HG03103 (cell line): ENCODE data around the gene IGFALS.

Experiments
- ATAC-seq: cut with Tn5 transposase; IDR thresholded peaks from one replicate; pipeline ENCODE4 v1.9.1; 2021; ENCODE audit warnings: low read depth; ENCODE audit not compliant: unreplicated experiment

Gene IGFALS

GRCh38 chr16:1767116-1767994 is 26.1 kb downstream of the IGFALS start:
- no peak for ATAC-seq

DNA sequence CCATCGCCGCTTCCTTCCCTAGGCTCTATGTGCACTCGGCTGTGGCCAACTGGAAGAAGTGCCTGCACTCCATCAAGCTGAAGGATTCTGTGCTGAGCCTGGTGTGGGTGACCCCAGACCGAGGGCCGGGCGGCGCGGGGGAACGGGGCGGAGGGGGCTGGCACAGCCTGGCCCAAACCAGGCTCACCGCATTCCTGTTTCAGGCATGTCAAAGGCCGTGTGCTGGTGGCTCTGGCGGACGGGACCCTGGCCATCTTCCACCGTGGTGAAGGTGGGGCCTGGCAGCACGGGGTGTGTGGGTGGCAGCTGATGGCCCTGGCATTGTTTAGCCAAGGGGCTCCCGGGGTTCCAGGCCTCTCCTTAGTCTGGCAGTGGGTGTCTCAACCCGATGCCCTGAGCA is 26.8 kb downstream of the IGFALS start:
- no peak for ATAC-seq

GRCh38 chr16:1766231-1766630 is 27.3 kb downstream of the IGFALS start:
- no peak for ATAC-seq

DNA sequence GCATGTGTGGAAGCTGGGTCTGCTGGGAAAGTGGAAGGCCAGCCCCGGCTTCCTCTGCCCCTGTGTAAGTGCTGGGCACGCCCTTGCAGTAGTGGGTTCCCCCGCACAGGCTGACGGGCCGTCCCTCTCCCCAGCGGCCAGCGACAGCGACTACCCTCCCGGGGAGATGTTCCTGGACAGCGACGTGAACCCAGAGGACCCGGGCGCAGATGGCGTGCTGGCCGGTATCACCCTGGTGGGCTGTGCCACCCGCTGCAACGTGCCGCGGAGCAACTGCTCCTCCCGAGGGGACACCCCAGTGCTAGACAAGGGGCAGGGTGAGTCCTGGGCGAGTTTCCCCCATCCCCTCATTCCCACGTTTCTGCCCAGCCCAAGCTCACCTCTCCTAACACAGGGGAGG is 27.7 kb downstream of the IGFALS start:
- ATAC-seq = no peak

- ATAC-seq = no peak
These were observed 28.5 kb downstream of the IGFALS start for GRCh38 chr16:1764971-1765370.

- ATAC-seq = no peak
These were observed 29.7 kb downstream of the IGFALS start for GRCh38 chr16:1763521-1764511.

- no peak for ATAC-seq
These were observed 30.5 kb downstream of the IGFALS start for GRCh38 chr16:1762879-1763520.

- ATAC-seq = no peak
These were observed 31.2 kb downstream of the IGFALS start for GRCh38 chr16:1762196-1762878.

- no peak for ATAC-seq
These were observed 31.8 kb downstream of the IGFALS start for GRCh38 chr16:1761751-1762150.

GRCh38 chr16:1760911-1761310 is 32.6 kb downstream of the IGFALS start:
- no peak for ATAC-seq

- no peak for ATAC-seq
These were observed 34.0 kb downstream of the IGFALS start for GRCh38 chr16:1759511-1759910.

- no peak for ATAC-seq
These were observed 34.6 kb downstream of the IGFALS start for GRCh38 chr16:1758923-1759322.

GRCh38 chr16:1757714-1758461 is 35.6 kb downstream of the IGFALS start:
- no peak for ATAC-seq

GRCh38 chr16:1754204-1754603 is 39.3 kb downstream of the IGFALS start:
- ATAC-seq = no peak

DNA sequence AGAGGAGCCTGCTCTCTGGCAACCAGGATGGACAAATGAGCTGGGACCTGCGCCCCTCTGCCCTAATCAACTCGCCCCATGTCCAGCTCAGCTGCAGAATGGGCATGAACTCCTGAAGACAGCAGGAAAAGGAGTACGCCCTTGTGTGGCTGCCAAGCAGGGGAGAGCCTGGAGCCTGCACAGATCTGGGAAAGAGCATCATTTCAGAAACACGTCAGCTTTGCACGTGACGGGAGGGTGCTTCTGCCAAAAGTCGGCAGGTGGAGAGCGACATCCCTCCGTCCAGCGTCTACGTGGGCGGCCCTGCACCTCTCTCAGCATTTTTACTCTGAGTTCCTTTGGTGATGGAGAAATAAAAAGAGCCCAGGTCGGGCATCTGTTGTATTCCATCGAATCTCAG is 40.7 kb downstream of the IGFALS start:
- ATAC-seq = no peak

GRCh38 chr16:1751946-1752345 is 41.6 kb downstream of the IGFALS start:
- ATAC-seq = no peak

DNA sequence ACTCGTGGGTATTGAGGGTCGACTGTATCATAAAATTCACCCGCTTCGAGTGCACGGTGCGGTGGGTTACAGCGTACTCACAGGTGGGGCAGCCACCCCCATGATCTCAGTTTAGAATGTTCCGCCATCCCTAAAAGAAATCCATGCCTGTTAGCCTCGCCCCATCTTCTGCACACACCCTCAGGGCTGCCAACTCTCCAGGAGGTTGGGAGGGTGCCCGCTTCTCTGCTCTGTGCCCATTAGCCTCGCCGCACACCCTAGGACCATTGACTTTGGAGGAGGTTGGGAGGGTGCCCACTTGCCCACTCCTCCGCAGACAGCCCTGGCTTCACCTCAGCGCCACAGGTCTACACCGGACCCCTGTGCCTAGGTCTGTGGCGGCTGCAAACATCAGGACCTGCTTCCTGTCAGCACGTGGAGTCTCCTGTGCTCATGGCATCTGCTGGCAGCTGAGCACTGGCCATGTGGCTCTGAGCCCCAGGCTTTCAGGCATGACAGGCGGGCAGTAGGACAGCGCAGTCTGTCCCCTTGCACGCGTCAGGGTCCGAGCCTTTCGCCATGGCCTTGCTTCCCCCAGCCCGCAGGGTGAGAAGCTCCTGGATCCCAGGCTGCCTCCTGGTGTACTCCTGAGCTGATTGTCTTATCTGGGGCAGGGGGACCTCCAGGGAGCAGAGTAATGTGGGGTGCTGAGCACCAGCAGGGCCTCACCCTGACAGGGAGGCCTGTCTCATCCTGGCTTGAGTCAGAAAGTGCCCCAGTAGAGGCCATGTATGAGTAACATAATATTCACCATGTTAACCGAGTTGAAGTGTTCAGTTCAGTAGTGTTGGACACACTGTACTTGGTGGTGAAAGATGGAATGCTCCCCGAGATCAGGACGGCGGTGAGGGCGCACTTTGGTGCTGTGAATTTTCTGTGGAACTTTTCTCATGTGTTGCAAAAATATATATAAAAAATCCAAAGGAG is 44.1 kb downstream of the IGFALS start:
- ATAC-seq = no peak

DNA sequence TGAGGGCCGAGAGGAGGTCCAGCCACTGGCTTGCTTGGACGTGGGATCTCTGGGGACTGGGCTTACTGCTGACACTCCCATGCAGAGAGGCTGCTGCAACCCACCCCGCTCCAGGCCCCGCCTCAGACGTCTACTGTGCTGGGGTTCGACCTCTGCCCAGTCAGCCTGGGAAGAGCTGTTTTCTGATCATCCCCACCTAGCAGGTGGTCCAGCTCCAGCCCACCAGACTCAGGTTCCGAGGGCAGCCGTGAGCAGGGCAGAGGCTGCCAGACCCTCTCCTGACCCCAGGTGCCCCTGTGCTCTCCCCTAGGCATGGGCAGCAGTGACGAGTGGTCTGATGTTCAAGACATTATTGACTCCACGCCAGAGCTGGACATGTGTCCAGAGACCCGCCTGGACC is 45.6 kb downstream of the IGFALS start:
- ATAC-seq = no peak
